GM19025 (cell line): ENCODE measurements around the gene TLCD5.

Experiments used
- ATAC-seq: cut with Tn5 transposase; IDR thresholded peaks from one replicate; pipeline ENCODE4 v1.9.1; 2021; ENCODE audit warnings: mild to moderate bottlenecking, low read depth, moderate library complexity; ENCODE audit not compliant: unreplicated experiment

Gene TLCD5

DNA sequence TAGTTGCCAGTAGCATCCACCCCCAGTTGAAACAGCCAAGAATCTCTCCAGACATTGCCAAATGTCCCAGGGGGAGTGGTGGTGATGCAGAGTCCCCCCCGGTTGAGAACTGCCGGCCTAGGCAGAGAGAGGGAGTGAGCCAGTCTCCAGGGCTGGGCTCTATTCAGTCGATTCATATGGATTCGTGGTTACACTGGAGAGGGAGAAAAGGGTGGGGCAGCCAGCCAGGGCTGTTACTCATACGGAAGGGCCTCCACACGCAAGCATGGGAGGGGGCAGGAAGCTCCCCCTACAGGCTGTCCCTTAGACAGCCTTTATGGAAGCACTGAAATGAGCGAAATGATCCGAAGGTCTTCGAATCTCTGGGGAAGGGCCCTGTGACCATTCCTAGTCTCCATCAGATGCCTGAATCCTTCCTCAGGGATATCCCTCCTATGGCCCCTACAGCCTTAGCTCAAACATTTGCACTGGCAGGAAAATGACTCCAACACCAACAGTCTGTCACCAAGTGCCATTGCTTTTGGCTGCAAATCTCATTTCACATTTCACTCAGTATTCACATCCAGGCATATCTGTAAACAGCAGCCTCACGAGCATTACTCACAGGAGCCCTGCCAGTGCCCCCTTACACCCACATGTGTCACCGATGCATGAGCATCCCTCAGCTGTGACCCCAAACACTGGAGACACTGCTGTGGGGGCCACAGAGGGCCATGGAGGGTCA lies 18.4 kb upstream of the TLCD5 start:
- ATAC-seq, result no peak

DNA sequence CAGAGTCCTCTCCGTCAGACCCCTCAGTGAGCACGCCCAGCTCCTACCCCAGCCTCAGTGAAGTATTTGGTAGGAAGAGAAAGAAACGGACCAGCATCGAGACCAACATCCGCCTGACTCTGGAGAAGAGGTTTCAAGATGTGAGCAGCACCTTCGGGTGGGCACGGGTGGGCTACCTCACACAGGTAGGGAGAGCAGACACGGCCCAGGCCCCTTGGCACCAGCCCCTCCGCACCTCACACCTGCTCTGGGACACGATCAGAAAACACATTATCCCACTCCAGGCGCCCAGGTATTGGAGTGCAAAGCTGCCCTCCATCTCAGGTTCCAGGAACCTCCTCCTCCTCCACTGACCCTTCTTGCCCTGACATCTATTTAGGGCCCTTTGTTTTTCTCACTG lies 17.6 kb upstream of the TLCD5 start:
- ATAC-seq, result no peak

DNA sequence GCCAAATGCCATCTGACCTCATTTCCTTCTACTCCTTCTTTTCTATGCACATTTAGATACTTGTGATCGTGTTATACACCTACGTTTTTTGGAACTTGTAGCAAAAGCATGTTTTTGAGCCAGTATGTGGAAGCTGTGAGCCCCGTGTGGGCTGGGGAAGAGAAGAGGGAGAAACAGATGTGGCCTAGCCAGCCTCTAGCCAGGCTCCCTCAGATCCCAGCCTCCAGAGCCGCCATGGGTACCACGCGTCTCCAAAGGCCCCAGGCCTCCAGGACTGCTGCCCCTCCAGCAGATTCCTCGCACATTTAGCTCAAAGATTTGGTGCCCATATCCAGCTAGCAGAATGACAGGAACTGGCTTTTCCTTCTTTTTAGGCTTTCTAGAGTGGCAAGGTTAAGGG lies 17.0 kb upstream of the TLCD5 start:
- no peak for ATAC-seq

DNA sequence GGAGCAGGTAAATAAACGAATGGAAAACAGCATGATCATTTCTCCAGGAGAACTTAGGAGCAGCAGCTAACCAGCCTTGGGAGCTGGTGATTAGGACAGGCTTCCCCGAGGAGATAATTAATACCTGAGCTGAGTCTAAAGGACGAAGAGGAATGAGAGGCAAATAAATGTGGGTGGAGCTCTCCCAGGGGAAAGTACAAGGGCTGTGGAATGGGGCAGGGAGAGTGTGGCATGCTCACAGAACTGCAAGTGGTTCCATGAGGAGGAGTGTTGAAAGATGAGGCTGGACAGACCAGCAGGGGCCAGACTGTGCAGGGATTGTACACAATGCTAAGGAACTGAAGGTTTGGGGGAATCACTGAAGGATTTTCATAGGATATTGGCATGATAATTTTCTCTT lies 14.2 kb upstream of the TLCD5 start:
- no peak for ATAC-seq

DNA sequence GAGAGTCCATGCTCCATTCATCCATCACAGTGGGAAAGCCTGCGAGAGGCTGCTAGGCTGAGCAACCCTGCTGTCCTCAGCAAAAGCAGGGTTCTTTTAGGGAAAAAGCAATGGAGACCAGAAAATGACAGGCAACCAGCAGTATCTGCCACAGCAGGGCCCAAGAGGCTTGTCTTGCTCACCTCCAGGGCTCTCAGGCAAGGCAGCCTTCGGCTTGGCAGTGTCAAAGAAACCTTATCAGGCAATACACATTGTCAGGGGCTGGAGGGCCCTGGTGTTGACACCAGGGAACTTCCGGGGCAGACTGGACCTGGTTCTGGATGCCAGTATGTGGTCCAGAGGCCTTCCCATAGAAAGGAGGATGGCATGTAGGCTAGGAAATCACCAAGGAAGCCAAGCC lies 10.2 kb upstream of the TLCD5 start:
- no peak for ATAC-seq

DNA sequence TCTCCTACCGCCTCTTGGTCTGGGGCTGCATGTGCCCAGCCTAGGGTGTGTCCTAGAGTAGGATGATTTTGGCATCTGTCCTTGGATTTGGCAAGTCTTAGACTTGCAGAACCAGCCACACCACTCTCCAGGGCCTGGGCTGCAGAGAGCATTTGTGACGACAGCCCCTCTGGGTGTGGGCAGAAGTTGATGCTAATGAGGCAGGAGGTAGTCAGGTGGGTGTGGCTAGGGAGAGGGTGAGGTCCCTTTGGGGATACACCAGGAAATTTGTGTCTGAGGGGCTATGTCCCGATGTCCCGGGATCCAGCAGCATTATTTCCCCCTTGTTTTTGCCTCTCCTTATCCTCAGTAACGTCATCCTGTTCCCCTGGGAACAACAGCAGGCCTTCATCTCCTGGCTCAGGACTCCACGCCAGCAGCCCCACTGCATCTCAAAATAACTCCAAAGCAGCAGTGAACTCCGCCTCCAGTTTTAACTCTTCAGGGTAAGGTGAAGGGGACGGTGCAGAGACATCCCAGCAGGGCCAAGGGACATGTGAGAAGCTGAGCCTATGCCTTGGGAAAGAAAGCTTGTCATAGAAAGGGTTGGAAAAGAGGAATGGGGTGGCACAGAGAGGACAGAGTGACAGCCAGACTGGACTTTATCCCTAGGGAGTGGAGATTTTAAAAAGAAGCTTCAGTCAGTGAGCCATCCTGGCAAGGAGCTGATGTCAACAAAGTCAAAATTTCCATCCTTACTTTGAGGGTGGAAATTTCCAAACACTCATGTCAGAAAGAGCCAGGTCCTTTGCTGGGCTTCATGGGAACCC lies 8.0 kb upstream of the TLCD5 start:
- ATAC-seq, result no peak

DNA sequence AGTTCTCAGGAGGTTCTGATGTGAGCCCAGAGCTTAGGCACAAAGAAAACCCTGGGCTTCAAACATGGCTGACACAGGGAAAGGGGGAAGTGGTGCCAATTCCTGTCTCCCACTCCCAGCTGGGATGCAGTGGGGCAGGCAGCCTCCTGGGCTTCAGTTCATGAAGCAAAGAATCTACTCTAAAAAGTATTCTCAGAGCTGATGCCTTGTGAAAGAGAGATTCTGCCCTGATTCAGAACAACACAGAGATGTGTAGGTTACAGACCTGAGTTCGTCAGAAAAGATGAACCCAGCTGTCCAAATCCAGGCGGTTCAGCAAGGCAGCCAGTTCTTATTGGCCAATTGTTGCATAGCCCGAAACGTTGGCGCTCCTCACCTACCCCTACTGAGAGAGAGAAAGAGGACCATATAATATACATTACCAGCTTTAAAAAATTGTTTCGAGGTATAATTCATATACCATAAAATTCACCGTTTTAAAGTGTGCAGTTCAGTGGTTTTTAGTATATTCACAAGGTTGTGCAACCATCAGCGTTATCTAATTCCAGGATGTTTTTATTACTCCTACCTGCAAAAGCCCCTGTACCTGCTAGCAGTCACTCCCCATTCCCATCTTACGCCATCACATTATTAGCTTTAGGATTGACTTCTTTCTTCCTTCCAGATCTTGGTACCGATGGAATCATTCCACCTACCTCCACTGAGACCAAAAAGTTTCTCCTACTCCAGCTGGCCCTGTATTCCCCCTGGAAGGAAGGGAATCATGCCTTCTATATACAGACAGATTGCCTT lies 7.2 kb upstream of the TLCD5 start:
- no peak for ATAC-seq

DNA sequence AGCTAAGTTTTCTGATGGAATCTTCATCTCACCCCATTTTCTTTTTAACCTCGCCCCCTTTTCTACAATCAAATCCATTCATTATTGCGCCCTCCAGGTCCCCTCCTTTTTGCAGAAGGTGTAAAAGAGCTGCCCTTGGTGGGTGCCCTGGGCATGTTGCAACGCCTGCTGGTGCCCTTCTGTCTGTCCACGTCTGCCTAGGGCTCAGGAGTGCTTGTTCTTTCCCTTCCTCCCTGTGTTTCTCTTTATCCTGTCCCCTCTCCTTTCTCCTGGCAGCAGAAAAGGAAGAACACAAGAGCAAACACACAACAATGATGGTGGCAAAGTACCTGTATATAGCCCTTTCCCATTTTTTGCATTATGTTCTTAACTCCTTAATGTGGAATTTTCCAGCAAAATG lies 6.2 kb upstream of the TLCD5 start:
- ATAC-seq, result no peak

DNA sequence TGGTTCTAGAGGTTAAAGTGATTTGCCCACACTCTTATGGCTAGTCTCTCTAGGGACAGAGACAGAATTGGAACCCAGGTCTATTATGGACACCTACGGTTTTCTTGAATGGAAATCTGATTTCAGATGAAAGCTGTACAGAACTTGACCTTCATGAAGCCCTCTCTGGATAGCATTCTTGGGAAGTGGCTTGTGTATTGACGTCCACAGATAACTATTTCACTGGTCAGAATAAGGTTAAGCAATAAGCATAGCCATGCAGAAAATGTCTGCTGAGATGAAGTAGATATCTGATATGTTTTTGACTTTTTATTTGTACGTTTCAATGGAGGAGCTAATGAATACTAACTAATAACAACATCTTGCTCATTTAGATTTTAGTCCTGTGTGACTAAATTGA lies 1.1 kb downstream of the TLCD5 start:
- no peak for ATAC-seq

DNA sequence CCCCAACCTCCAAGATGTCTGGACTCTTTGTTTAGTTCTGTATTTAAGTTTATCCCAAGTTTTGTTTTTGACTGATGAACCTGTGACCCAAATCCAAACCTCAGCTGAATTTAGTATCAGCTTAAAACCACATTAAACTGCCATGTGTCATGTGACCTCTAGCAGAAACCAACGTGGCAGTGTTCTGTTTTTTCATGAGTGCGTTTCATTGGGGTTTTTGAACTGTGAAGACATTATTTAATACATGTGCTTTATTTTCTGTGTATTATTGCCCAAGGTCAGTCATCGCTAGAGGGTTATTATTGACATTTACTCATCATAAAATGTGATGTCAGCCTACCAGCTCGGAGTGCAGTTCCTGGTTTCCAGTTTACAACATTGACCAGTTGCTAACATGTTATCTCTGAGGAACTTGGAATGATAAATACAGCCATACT lies 1.8 kb downstream of the TLCD5 start:
- ATAC-seq, result no peak

DNA sequence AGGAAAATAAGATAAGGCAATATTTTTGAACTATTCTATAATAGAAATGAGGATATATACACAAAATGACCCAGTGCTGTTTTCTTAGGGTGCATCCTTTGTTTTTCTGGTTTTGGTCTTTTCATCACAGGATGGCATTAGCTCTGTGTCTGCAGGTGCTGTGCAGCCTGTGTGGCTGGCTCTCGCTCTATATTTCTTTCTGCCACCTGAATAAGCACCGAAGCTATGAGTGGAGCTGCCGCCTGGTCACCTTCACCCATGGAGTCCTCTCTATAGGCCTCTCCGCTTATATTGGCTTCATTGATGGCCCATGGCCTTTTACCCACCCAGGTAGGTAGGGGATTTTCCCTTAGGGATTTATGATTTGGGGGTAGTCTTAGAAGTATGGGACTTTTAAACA lies 2.2 kb downstream of the TLCD5 start:
- no peak for ATAC-seq

DNA sequence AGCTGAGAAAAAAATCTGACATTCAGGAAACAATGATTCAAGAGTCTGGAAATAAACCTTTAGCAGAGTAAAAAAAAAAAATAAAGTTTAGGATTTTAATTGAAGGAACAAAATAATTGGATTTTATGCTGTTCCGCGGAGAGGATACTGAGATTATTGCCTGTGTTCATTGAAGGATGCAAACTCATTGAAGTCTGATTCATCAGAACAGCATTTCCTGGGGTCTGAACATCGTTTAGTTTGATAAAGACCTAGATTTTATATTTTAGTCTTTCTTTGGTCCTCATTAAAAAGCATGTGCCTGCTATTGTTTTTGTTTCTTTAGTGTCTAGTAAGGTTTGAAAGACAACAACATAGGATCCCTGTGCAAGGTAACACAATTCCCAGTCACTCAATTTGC lies 4.5 kb downstream of the TLCD5 start:
- no peak for ATAC-seq

DNA sequence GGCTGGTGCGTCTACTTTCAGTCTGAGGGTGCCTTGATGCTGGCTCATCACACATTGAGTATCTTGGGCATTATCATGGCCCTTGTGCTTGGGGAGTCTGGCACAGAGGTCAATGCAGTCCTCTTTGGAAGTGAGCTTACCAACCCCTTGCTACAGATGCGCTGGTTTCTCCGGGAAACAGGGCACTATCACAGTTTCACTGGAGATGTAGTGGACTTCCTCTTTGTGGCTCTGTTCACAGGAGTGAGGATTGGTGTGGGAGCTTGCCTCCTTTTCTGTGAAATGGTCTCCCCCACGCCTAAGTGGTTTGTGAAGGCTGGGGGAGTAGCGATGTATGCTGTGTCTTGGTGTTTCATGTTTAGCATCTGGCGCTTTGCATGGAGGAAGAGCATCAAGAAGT lies 4.9 kb downstream of the TLCD5 start:
- ATAC-seq, result no peak

DNA sequence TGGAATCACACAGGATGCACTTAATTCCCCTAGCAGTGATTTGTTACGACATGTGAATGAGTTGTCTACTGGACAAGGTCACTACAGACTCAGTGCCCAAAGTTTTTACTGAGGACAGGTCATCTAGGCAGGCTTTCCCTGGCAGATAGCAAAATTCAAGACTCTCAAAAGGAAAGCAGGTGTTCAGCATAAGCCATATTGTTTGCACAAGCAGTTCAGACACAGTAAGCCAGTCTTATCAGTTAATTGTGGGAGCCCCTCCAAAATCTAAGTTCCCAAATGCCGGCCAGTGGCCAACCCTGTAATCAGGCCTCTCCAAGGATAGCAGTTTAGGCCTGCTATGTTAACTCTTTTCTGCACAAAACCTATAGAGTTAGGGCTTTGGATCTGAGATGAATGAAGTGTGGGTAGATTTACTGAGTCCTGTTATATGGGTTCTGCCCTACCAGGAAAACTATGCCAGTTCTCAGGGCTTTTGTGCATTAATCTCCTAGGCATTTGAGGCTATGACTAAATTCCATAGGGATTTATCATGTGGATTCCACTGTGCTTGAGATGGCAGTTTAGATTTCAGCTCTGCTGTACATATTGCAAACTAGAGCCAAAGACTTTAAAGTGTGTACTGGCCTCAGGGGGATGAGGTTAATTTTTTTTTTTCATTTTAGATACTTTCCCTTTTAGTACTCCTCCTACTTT lies 6.3 kb downstream of the TLCD5 start:
- ATAC-seq, result no peak

DNA sequence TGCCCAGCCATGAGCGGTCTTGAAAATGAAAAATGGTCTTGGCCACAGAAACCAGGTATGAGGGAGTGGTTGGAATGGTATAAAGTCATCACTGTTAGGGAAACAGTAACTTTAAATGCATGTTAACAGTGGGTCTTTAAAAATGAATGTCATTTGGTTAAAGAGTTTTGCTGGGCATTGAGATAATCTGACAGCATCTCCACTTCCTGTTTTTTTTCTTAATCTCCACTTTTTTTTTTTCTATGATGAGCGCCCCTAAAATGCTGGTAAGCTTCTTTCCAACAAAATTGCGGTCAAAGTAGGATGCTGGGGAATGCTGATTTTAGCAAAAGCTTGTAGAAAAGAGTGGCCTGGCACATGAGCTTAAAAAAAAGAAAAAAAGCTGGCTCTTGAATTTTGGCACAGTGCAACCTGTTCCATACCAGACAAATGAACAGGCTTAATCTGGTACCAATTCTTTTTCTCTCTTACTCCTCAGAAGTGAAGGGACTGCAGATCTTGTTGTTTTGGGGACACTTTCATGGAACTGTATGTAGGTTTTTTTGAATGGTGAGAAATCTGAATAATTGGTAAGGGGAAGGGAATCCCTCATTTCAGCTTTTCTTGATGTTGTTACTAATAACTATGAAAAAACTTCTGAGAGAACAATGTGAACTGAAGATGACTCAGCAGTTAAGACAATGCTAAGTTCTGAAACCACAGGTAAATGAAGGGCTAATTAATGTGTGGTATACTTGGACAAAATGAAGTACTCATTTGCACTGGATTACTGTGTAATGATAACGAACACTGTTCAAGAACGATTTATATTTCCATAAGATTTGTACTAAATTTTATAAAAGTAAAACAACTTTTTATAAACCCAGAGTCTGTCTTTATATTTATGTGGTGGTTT lies 8.0 kb downstream of the TLCD5 start:
- no peak for ATAC-seq

DNA sequence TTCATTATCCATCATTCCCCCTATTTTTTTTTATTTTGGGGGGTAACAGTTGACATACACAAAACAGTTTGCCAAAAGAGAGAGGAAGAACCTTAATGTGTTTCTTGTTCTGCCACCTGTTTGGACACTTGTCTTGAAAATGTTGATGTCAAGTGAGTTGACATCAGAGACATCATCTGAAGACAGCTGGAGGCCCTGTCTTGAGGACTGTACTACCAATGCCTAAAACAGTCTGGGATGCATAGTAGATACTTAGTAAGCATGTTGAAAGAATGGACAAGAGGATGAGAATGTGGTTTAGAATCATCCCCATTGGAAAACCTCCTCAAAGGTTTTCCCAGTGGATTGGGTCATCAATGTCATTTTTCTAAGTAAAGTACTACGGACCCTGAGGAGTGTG lies 8.7 kb downstream of the TLCD5 start:
- ATAC-seq, result no peak

DNA sequence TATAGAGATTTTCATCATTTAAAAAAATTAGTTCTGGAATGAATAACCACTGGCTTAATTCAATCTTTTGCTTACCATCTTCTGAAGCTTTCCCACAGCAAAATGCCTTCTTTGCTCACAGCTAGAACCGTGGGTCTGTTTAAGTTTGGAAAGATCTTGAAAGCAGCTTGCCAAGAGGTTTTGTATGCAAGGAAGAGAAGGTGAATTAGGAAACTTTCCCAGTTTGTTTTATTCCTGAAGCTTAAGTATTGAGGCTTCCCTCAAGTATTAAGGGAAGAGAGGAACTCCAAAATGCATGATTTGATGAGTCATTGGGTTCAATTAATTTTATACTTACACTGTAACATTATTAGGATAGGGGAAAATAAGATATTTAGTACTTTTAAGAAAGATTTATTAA lies 9.2 kb downstream of the TLCD5 start:
- ATAC-seq, result no peak

DNA sequence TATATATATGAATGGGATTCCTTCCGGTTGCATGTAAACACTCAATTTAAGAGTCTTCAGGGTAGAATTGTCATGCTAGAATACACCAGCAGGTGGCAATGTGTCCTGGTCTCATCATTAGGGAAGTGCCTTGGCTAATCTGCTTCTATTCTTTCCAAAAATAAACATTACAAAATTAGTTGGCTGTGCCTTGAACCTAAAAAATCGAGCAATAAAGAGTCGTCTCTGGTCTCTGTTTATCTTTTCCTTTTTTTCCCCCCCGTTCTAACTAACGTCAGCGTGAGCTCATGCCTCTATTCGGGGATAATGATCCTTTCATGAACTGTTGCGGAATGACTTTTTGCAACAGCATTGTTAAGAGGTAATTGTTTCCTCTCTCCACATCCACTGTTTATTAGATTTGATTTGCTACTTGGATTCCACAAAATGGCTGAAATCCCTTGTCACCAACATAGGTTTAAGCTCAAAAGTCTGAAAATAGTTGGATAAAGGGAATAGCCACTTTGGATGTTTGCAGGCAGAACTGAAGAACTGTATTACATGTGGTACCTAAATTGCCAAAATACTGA lies 9.9 kb downstream of the TLCD5 start:
- ATAC-seq, result no peak

DNA sequence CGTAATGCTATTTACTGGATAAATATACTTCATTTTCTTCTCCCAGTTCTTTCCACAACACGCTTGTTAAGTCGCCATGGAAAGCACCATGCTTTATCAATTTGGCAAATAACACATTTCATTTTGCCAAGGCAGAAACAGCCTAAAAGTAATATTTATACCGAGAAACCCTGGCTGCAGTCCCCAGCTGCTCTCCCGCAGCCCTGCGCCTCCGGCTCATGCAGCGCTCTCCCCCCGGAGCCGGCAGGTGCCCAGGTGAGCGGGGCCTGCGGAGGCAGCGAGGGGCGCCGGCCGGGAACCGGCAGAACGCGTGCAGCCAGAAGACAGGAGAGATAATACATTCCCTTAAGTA lies 10.4 kb downstream of the TLCD5 start:
- ATAC-seq, result peak; percentile 10
